ACHN (cell line): ENCODE data around the gene ONECUT1.

ENCODE experiments used
- DNase-seq: peaks from one replicate; pipeline ENCODE4 v3.0.0-alpha.2; 2015
- in situ Hi-C: cut with HindIII; loops from 2 replicates; pipeline ENCODE4 v1.10.0; 2017; ENCODE audit warnings: low sequenced_read_pairs, low pct_ligation_motif_present, low pct_unique_long_range_greater_than_20kb

Gene ONECUT1

DNA sequence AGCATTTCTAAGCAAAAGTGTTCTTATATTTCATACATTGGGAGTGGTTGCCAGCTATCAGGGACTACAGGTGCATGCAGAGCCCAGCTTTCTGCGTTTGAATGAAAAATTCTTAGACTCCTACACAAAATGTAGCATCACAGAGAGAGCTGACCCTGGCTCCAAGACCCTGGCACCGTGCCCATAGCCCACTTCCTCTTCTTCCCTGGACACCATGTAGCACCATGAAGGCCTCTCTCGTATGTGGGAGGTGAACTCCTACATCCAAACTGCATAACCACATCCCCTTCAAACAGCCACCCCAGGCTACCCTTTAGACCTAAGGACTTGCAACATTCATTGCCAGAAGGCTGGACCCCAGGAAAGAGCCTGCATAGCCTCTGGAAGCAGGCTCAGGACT lies 75.2 kb downstream of the ONECUT1 start:
- DNase-seq, result no peak
- in situ Hi-C loops, result no loop called here

- no peak for DNase-seq
- in situ Hi-C loops, result no loop called here
Observed at GRCh38 chr15:52710708-52711389, 79.3 kb downstream of the ONECUT1 start.

DNA sequence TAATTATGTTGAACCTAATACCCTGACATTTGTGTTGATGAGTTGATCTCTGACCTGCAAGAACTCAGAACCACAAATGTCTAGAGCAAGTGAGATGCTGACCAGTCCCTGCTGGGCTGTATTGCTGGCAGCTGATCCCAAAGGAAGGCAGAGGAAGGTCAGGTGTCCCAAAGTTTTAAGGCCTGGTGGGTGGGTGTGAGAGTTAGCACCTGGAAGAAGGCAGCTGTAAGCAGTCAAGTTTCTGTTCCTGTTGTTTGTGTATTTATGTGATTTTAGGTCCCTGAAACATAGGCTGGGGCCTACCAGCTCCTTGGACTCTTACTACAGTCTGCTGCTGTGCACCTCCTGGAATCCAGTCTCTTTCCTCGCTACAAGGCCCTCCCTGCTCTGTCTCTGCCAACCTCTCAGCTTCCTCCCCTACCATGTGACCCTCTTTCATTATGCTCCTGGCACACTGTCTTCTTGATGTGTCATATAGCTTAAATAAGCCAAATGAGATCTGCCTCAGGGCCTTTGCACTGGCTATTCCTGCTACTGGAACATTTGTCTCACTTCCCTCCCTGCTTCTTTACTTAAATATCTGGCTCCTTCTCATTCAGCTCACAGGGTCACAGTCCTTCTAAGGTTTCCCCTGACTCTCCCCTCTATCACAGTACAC lies 80.0 kb downstream of the ONECUT1 start:
- DNase-seq, result no peak
- in situ Hi-C loops, result no loop called here

DNA sequence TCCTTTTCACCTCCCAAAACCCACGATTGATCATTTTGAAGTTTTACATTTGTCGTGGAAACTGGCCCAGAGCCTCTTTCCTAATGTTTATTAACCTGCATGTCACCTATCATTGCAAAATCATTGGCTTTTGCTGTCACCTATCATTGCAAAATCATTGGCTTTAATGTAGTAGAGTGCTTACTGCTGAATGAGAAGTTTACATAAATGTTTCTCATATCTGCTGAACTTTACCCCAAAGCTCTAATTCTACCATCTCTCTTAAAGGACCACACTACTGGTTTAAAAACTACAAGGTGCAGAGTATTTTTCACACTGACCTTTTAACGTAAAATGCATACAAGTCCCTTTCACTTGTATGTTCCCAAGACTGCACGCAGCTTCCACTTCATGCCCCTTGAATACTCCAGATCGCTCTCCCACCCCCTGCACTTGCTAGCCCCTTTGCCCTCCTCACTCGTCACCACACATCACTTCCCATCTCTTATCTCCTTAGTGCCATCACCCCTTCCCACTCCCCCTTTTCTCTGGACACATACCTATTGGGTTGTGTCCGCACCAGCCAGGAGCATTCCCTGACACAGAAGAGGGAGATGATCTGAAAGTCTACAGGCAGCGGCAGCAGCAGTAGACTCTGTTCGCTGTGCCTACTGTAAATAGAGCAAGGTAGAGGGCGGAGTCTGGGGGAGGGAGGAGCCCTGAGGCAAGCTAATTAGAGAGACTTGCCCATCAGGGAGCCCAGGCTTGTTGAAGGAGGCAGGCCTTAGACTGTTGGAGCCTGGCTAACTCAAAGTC lies 80.8 kb downstream of the ONECUT1 start:
- DNase-seq, result no peak
- in situ Hi-C loops, result no loop called here
